GM21447 (cell line): ENCODE measurements around the gene SELENOK.

Experiments
- ATAC-seq: cut with Tn5 transposase; IDR thresholded peaks from one replicate; pipeline ENCODE4 v1.9.1; 2021; ENCODE audit not compliant: unreplicated experiment

Gene SELENOK

DNA sequence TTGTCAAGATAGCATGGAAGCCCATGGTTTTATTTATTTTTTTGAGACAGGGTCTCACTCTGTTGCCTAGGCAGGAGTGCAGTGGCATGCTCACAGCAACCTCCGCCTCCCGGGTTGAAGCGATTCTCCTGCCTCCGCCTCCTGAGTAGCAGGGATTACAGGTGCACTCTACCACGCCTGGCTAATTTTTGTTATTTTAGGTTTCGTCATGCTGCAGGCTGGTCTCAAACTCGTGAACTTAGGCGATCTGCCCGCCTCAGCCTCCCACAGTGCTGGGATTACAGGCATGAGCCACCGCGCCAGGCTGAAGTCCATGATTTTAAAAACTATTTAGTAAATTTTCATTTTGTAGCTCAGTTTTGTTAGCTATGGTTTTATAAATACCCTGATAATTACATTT, 7.0 kb downstream of the SELENOK start:
- ATAC-seq: no peak

DNA sequence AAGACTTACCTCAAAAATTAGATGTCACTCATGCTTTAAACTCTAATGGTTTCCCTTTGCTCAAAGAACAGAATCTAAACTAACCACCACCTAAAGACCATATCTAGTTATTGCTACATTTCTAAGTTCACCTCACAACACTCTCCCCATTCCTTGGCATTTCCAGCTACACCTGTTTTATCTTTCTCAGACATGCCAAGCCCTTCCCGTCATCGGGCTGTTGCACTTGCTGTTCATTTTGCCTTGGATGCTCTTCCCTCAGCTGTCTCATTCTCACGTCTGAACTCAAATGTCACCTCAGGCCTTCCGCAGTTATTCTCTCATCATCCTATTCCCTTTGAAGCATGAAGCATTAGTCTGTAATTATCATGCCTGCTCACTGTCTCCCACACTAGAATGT, 8.7 kb downstream of the SELENOK start:
- ATAC-seq: no peak

DNA sequence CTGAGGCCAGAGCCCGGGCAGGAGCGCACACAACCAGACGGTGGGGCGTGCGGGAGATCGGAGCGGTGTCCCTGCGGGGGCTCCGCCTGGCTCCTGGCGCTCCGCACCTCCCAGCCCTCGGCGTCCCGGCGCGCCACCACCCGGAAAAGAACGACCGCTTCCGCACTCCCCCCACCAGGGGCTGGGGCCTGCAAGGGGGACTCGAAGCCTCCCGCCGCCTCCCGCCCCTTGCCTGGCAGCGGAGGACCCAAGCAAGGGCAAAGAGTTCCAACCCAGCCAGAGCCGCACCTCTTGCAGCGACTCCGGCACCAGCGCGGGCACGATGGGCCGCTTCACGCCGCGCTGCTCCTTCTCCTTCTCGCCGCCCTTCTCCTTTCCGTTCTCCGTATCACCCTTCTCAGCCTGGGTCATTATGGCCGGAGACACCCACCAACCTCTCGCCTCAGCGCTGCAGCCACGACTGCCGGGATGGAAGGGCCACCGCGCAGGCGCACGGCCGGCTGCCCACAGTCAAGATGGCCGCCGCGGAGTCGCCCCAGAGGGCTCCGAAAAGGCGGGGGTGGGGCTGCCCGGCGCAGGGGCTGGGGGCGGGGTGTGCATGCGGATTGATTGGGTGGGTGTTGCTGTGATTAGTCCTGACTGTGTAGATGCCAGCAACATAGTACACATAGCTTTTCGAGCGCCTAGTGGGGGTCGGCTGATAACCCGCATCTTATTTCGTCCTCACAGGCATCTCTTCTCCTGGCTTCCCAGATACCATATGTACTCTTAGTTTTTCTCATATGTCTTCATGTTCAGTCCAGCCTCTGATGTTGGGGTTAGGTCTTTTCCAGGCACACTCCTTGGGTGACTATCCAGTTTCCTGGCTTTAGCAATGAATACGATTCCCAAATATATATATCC, 9.7 kb downstream of the SELENOK start, which contains the start of gene ACTR8:
Gene ACTR8, minus strand, starts transcription at position 462 of the 903 bp plus-strand sequence. Its CDS starts 51 bp downstream, at position 411.
- peak; percentile 77 for ATAC-seq

DNA sequence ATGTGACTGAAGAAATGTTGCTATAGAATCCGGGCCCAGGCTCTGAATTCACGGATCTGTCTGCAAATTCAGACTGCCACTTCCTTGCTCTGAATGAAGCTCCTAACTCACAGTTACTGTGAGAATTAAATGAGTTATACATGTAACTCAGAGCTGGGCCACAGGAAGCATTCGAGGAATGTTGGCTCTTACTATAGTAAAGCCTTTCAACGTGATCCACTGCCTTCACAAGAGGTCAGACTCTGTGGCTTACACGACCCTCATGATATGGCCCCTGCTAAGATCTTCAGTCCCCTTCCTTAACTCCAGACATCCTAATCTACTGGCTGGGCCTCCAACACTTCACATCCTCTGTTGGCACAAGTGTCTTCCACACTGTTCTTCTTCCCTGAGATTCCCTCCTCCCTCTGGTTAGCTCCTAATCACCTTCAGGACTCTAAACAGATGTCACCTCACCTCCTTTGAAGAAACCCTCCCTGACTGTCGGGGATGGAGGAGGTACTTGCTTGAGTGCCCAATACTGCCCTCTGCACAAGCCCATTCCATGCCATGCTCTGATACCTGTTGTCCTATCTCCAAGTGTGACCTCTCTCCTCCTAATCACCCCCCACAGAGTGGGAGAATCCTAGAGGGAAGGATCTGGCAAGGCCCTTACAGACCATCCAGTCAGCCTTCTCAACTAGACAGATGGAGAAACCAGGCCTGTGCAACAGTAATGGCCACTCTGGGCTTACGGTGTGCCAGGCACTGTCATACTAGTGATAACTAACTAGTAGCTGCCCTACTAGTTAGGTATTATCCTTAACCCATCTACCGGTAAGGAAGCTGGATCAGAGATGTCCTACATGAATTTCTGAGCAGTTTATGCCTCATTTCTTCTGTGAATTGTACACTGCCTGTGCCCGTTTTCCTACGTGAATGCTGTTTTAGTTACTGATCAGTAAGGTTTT, 11.0 kb downstream of the SELENOK start:
- ATAC-seq: no peak

DNA sequence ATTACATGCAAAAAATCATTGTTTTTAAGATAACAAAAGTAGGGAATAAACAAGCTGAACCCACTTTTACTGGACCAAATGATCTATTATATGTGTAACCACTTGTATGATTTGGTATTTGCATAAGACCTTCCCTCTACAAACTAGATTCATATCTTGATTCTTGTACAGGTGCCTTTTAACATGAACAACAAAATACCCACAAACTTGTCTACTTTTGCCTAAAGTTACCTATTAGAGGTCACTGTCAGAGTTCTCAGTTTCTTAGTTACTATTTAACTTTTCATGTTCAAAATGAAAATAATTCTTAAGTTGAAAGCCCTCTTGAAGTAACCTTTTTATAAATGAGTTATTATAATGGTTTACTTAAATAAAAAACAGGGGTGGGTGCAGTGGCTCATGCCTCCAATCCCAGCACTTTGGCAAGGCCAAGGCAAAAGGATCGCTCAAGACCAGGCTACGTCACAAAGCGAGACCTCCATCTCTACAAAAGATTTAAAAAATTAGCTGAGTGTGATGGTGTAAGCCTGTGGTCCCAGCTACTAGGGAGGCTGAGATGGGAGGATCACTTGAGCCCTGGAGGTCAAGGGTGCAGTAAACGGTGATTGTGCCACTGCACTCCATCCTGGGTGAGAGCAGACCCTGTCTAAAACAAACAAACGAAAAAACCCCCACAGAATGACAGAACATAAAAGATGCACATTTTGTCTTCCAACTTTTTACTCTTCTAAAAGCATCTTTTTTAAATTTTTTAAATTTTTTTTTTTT, 25.7 kb downstream of the SELENOK start:
- ATAC-seq: peak; percentile 59

DNA sequence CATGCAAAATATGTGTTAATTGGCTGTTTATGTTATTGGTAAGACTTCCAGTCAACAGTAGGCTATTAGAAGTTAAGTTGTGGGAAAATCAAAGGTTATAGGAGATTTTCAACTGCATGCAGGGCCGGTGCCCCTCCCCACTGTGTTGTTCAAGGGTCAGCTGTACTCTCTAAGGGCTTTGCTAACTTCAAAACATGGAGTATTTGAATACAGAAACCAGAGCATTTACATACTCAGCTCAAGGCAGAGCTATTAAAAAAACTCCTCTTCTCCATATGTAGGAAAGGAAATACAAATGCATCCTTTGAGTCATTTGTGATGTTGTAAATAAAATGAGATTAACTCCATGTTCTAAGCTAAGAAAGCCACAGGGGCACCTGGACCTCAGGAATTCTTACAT, 28.5 kb downstream of the SELENOK start:
- no peak for ATAC-seq

DNA sequence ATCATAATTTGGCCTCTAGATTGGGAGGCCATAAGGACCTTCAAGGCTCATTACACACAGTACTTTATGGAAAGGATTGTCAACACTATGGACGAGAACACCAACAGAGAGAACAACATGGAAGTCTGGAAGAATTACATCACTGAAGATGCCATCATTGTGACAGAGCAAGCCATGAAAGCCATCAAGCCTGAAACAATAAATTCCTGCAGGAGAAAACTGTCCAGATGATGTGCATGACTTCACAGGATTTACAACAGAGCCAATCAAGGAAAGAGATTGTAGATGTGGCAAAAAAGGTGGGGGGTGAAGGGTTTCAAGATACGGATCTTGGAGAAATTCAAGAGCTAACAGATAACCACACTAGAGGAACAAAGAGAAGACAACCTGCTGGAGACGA, 29.4 kb downstream of the SELENOK start:
- ATAC-seq: no peak

DNA sequence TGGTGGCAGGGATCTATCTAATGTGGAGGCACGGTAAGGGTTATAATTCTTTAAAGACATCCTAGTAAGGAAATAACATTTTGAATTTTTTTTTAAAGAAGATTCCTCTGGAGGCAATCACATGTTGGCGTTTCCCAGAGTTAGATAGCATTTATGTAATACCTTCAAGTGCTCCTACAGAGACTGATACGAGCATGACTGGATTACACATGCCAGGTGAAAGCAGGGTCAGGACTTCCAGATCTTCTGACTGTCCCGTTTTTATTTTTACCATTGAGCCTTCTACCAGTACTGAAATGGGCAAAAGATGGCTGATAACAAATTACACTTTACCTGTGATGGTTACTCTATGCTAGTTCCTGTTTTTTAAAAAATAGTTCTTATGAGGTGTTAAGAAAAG, 31.5 kb downstream of the SELENOK start:
- no peak for ATAC-seq

DNA sequence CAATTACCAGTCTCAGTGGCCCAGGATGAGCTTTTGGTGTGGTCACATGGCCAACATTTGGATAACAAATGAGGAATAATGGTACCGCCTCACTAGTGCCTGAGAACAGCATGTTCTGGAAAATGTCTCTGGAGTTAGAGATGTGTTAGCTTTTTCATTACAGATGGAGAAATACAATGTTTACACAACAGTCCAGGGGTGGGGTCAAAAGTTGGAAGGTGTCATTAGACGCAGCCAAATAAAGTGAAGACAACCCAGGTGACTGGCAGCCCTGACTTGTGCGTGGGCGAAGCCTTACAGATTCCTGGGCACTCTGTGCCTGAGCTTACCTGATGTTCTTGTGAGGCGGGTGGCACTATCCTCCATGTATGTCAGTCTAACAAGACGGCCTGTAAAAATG, 32.5 kb downstream of the SELENOK start:
- no peak for ATAC-seq

DNA sequence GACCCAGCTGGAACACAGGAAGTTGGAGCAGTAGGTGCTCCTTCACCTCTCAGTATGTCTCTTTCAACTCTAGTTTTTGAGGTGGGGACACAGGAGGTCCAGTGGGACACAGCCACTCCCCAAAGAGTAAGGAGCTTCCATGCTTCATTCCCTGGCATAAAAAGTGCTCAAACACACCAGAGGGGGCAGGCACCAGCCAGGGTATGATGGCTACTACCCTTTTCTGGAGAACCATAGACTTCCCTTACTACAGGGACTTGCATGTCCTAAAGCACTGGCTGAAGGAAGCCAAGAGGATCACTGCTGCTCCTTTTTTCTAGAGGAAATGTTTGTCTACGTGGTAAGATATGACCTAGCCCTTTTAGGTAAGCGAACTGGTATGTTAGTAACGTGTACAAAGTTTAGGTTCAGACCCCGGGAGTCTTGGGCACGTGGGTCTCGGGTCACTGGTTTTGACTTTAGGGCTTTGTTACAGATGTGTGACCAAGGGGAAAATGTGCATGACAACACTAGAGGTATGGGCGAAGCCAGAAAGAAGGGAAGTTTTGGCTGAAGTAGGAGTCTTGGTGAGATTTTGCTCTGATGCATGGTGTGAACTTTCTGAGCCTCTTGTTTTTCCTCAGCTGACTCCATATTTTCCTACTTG, 33.4 kb downstream of the SELENOK start:
- ATAC-seq: no peak

DNA sequence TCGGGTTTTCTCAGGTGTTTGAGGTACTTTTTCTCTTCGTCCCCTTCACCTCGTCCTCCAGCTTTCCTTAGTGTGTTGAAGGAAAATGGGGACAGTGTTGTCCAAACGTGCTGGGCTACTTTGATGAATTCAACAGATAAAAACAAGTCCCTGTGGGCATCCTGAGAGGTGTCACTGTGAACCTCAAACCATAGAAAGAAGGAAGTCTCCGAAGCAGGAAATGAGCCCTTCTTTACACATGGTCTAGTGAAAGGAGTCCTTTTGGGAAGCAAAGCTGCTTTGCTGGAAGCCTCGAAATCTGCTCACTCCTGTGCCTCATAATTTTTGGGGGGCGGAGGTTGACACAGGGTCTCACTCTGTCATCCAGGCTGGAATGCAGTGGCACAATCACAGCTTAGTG, 34.7 kb downstream of the SELENOK start:
- peak; percentile 73 for ATAC-seq

DNA sequence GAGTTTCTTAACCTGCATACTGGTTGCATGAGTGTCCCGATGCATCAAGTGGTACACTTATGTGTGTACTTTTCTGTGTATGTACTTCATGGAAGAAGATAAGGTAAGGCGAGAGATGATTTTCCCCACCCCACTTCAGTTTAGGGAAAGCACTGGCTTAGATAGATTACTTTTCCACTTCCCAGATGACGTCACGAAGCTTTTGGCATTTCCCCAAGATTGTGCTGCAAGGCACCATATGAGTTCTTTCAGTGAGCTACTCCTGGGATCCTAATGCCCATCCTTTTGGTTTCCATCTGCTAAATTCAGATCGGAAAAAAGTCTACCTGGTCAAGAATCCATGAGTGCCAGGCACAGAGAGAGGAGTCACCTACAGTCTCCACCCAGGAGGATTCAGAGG, 40.8 kb downstream of the SELENOK start:
- ATAC-seq: no peak

DNA sequence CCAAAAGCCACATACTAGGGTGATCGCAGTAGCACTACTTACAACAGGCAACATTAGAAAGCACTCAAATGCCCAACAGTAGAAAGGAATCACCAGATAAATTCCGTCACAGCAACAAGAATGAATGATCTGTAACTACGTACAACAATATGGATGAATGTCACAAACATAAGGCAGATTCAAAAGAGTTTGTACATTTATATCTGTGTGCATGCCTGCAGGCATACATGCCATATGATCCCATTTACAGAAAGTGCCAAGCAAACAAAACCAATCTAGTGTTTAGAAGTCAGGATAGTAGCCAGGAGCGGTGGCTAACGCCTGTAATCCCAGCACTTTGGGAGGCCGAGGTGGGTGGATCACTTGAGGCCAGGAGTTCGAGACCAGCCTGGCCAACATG, 41.7 kb downstream of the SELENOK start:
- no peak for ATAC-seq

DNA sequence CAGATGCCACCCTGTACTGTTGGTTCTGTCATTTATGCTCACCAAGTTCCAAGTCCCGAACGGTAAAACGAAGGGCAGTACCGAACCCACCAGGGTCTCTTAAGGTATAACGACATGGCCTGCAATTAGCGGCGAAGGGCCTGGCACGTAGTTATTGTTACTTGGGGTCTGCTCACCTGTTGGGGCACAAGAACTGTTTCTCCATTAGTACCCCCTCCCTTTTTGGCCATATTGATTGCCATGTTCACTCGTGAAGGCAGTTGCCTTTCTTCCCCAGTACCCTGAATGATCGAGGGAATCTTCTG, 44.9 kb downstream of the SELENOK start:
- no peak for ATAC-seq

DNA sequence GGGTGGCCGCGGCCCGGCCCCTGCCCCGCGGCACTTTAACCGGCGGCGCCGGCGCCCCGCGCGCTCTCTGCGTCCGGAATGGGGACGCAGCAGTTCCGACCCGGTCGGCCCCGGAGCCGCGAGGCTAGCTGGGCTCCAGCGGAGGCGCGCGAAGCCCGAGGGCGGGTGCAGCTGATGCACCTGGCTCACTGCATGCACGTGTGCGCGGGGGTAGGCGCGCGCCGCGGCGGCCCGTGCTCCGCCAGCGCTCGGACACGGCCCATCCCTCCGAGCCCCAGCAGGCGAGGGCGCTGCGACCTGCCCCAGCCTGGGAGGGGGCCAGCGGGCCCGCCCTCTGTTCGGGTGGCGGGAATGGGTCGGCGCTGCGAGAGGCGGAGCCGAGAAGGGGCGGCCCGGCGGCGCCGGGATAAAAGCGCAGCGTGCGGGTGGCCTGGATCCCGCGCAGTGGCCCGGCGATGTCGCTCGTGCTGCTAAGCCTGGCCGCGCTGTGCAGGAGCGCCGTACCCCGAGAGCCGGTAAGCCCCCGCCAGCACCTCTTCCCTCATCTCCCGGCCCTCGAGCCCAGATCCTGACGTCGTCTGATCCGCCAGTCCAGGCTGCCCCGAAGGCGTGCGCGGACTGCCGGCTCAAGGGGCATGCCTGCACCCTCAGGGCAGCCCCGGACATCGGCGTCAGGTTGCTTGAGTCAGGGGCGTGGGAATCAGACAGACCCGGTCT, 45.4 kb downstream of the SELENOK start, which contains the start of the genes CHDH and IL17RB:
Gene CHDH, minus strand, starts transcription at position 286 of the 717 bp plus-strand sequence. CDS start 22,411 bp downstream, outside the sequence.
Gene IL17RB, plus strand, starts transcription at position 435 of the 717 bp plus-strand sequence. Its CDS starts 21 bp downstream, at position 456.
- ATAC-seq: no peak

DNA sequence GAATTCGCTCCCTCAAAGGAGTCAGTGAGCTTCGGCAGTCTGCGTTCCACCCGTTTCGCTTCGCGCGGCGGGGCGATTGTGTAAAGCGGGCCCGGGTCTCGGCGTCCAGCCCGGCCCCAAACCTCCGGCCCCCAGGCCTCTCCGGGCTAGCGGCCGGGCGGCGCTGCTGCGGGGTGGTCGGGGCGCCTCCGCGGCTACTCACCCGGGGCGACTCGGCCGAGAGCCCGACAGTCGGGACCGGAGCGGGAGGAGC, 45.9 kb downstream of the SELENOK start:
- ATAC-seq: no peak

DNA sequence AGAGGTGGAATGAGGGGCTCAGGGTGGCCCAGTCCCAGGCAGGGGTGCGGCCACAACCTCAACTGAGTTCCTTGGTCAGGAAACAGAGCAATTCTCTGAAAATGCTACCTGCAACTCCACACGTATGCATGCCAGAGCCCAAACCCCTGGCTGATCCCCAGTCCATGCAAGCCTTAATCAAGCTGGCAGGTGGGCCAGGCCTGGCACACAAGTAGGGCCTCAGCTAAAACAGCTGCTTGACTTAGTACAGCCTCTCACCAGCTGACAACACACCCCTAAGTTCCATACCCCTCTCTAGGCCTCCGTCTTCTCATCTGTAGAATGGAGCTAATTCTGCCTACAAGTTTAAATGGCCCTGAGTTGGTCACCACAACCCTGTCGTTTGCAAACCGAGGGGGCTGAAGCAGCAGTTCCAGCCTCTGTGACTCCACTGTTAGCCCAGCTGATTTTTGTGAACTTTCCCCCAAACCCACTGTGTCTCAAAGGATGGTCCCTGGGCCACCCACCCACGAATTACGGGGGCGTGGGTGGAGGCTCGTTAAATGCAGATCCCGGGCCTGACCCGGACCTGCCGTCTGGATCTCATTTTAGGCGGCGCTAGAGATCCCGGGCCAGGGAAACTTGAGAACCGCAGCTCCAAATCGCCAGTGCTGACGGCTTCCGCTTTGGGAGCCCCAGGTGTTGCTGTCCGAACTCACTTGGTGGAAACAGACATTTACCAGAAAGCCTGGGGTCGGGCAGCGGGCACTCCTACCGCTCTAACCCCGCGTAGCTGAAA, 46.4 kb downstream of the SELENOK start:
- no peak for ATAC-seq

DNA sequence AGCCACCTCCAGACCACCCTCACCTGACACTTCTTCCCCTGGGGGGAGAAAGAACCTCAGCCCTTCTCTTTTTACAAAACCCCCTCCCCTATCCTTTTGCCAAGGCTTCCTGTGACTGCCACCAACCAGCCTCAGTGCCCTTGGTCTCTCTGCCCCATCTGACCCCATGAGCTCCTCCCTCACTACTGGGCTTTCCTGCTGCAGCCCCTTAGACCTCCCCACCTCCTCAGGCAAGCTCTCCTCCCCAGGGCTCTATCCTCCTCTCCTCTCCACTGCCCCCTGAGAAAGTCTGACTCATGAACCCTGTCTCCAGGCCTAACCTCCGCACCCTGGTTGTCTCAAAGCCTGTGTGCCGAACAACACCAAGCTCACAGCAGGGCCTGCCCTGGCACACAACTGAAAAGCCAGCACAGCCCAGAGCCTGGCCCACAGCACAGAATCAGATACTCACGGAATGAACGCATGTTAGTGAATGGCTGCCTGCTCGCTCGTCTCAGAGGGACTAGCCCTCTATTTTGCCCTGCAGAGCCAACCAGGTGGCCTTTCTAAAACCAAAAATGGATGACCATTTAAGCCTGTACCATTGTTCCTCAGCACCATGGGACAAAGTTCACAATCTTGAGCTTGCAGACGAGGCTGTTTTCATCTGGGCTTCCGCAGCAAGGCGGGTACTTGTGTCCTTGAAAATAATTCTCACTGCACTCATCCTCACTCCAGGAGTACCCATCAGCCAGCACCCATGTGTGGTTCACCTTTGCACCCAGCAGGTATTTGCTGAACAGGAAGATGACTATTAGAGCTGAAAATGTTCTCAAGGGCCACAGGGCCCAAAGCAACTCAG, 47.2 kb downstream of the SELENOK start:
- peak; percentile 0 for ATAC-seq
